ENCODE measurements around the gene AUTS2. TPM values are rescaled to one million over a fixed set of nuclear protein-coding genes. Genes with fewer than 3 reads are reported as not detected.

The AUTS2 gene
- total RNA-seq, 1 experiment from 2014 or later, result 2.5 TPM

- CTCF ChIA-PET, result no interaction called here
- intact Hi-C loops (cut with micrococcal nuclease; ENCODE audit: unreplicated experiment) (no loop called here), in situ Hi-C loops (cut with HindIII; ENCODE audit: low pct_unique_long_range_greater_than_20kb, low sequenced_read_pairs) (no loop called here)
- no peaks in the 10 kb centered on the region for H3K4me1 ChIP-seq (ENCODE audit: control insufficient read depth, insufficient read depth, low read length)
- POLR2A ChIA-PET, result no interaction called here
- no peaks in the 10 kb centered on the region for H3K9me3 ChIP-seq (ENCODE audit: control insufficient read depth, insufficient read depth, low read depth, low read length)
- no peak for ATAC-seq
- BruUV-seq (replicated peaks), result no TSS peak
- no peak for TF ChIP-seq POLR2AphosphoS5 (IDR thresholded peaks at IDR 0.05; ENCODE audit: low read depth, low read length)
- TF ChIP-seq CTCF (IDR thresholded peaks at IDR 0.05), result no peak
- TF ChIP-seq REST (IDR thresholded peaks at IDR 0.05; ENCODE audit: insufficient read depth in 1 of 2, low read depth in 2 of 2, low read length in 1 of 2), result no peak
- TF ChIP-seq SIN3A (IDR thresholded peaks at IDR 0.05; ENCODE audit: borderline replicate concordance, insufficient read depth, low read depth, low read length), result no peak
- TF ChIP-seq TCF7L2 (IDR thresholded peaks at IDR 0.05; ENCODE audit: low read depth, low read length), result no peak
- no peaks in the 10 kb centered on the region; the same call in 1 of the 2 replicates for H3K36me3 ChIP-seq (ENCODE audit: control insufficient read depth, insufficient read depth, low read length)
- H3K27ac ChIP-seq (ENCODE audit: low read length), result no peak overlapping the region
- H3K4me3 ChIP-seq (ENCODE audit: low read depth in 2 of 2, low read length in 2 of 2), result no peak overlapping the region
- no peak for DNase-seq (ENCODE audit: low read depth, low spot score)
- no peaks in the 10 kb centered on the region for H3K27me3 ChIP-seq (ENCODE audit: control insufficient read depth, insufficient read depth, low read length)
These were observed 641.6 kb downstream of the AUTS2 start for GRCh38 chr7:70239918-70240317.

- H3K36me3 ChIP-seq (ENCODE audit: control insufficient read depth, insufficient read depth, low read length), result no peaks in the 10 kb centered on the region; the same call in 1 of the 2 replicates
- POLR2A ChIA-PET, result no interaction called here
- intact Hi-C loops (cut with micrococcal nuclease; ENCODE audit: unreplicated experiment) (no loop called here), in situ Hi-C loops (cut with HindIII; ENCODE audit: low pct_unique_long_range_greater_than_20kb, low sequenced_read_pairs) (no loop called here)
- no peak overlapping the region for H3K4me3 ChIP-seq (ENCODE audit: low read depth in 2 of 2, low read length in 2 of 2)
- no TSS peak for BruUV-seq (replicated peaks)
- H3K27me3 ChIP-seq (ENCODE audit: control insufficient read depth, insufficient read depth, low read length), result no peaks in the 10 kb centered on the region
- CTCF ChIA-PET, result no interaction called here
- ATAC-seq (no peak), DNase-seq (ENCODE audit: low read depth, low spot score) (no peak)
- H3K4me1 ChIP-seq (ENCODE audit: control insufficient read depth, insufficient read depth, low read length), result no peaks in the 10 kb centered on the region
- H3K9me3 ChIP-seq (ENCODE audit: control insufficient read depth, insufficient read depth, low read depth, low read length), result no peaks in the 10 kb centered on the region
- TF ChIP-seq REST (IDR thresholded peaks at IDR 0.05; ENCODE audit: insufficient read depth in 1 of 2, low read depth in 2 of 2, low read length in 1 of 2), result no peak
- no peak for TF ChIP-seq SIN3A (IDR thresholded peaks at IDR 0.05; ENCODE audit: borderline replicate concordance, insufficient read depth, low read depth, low read length)
- no peak for TF ChIP-seq CTCF (IDR thresholded peaks at IDR 0.05)
- TF ChIP-seq POLR2AphosphoS5 (IDR thresholded peaks at IDR 0.05; ENCODE audit: low read depth, low read length), result no peak
- no peak for TF ChIP-seq TCF7L2 (IDR thresholded peaks at IDR 0.05; ENCODE audit: low read depth, low read length)
- H3K27ac ChIP-seq (ENCODE audit: low read length), result no peak overlapping the region
These were observed 642.6 kb downstream of the AUTS2 start for GRCh38 chr7:70240873-70241272.

Data from Panc1 (cell line).